Natural killer cell (primary cell): ENCODE measurements around the gene PLCD1. TPM values are rescaled to one million over a fixed set of nuclear protein-coding genes. Genes with fewer than 3 reads are reported as not detected.
"Not testable (repeated sequence)": the region's sequence is repeated elsewhere in the genome, so short reads cannot be mapped to it uniquely, and the experiment has no call there.

Experiments used
- ATAC-seq, 3 donors: fragments of 150-1000 bp in 2 of 3; fragments of 200-7000 bp in 1 of 3; cut with Tn5 transposase; 1 replicate in 1 of 3; 2 replicates in 2 of 3; pipeline ENCODE4 v1.10.0; 2021; ENCODE audit warnings: mild to moderate bottlenecking in 2 of 3, moderate library complexity in 2 of 3
- DNase-seq, 2 donors: peaks; one replicate each; pipeline versions ENCODE4 v3.0.0 to v3.0.0-alpha.2; 2013 to 2021; ENCODE audit warnings: mixed read lengths in 1 of 2
- H3K27ac ChIP-seq: one replicate; pipeline ENCODE4 v1.5.1; 2013; ENCODE audit warnings: mild to moderate bottlenecking, low read length
- H3K27me3 ChIP-seq: one replicate; pipeline ENCODE4 v1.6.1; 2013; ENCODE audit warnings: low read length; ENCODE audit not compliant: control insufficient read depth, insufficient read depth
- H3K36me3 ChIP-seq: one replicate; pipeline ENCODE4 v1.6.1; 2013; ENCODE audit warnings: low read length; ENCODE audit not compliant: control insufficient read depth, insufficient read depth
- H3K4me1 ChIP-seq: one replicate; pipeline ENCODE4 v1.6.1; 2013; ENCODE audit warnings: low read length; ENCODE audit not compliant: control insufficient read depth, insufficient read depth
- H3K4me3 ChIP-seq: one replicate; pipeline ENCODE4 v1.5.1; 2013; ENCODE audit warnings: low read length
- H3K9me3 ChIP-seq: one replicate; pipeline ENCODE4 v1.6.1; 2013; ENCODE audit warnings: low read length; ENCODE audit not compliant: control insufficient read depth, insufficient read depth
- H3K27ac Mint-ChIP-seq, 2 donors: one replicate each; pipeline ENCODE4 v1.8.0; 2022; ENCODE audit warnings: mild to moderate bottlenecking in 2 of 2, mixed read lengths in 2 of 2, moderate library complexity in 1 of 2
- H3K27me3 Mint-ChIP-seq, 2 donors: one replicate each; pipeline ENCODE4 v1.8.0; 2022; ENCODE audit warnings: low read depth in 2 of 2, mixed read lengths in 2 of 2
- H3K36me3 Mint-ChIP-seq: one replicate; pipeline ENCODE4 v1.8.0; 2022; ENCODE audit warnings: mixed read lengths
- H3K4me1 Mint-ChIP-seq, 2 donors: one replicate each; pipeline ENCODE4 v1.8.0; 2022; ENCODE audit warnings: mixed read lengths in 2 of 2
- H3K4me3 Mint-ChIP-seq: one replicate; pipeline ENCODE4 v1.8.0; 2022; ENCODE audit warnings: mild to moderate bottlenecking, moderate library complexity, mixed read lengths
- H3K9me3 Mint-ChIP-seq, 2 donors: one replicate each; pipeline ENCODE4 v1.8.0; 2022; ENCODE audit warnings: mixed read lengths in 2 of 2
- CTCF ChIP-seq: fragments of 200-600 bp; IDR thresholded peaks from one replicate; pipeline ENCODE4 v1.8.0; 2022; ENCODE audit warnings: antibody characterized with exemption
- WGBS: methylation state at CpG from one replicate; pipeline ENCODE4 v1.1.7; 2013; ENCODE audit warnings: missing lambda C conversion rate; ENCODE audit not compliant: insufficient coverage; 5-methylcytosine and 5-hydroxymethylcytosine counted together
- intact Hi-C: fragments of 100-400 bp; cut with micrococcal nuclease; formaldehyde crosslinking; loops from one replicate; pipeline ENCODE4 v1.14.2; 2022
- total RNA-seq, 4 donors: library from RNA; stranded (reverse); fragments of 120-200 nt in 1 of 4; gene quantifications; one replicate each; pipeline versions ENCODE4 v1.2.3 to v1.2.4, GENCODE V29; 2013 to 2022

Gene PLCD1
- total RNA-seq, 3 donors from 2014 or later (not counting 1 experiment from before 2014, with no cell fraction given): 27.7 to 38.1 (median 29.4) TPM

- intact Hi-C loops: no loop called here
- H3K36me3 Mint-ChIP-seq: no peaks in the 10 kb centered on the region
- Histone ChIP-seq H3K4me3 (no peak overlapping the region), H3K4me1 (no peaks in the 10 kb centered on the region), H3K27ac (no peak overlapping the region), H3K9me3 (no peaks in the 10 kb centered on the region), H3K36me3 (no peaks in the 10 kb centered on the region), H3K27me3 (no peaks in the 10 kb centered on the region)
- WGBS: 32% methylated on average over 3 of the region's 3 CpGs
- H3K9me3 Mint-ChIP-seq: no peaks in the 10 kb centered on the region
- DNase-seq (no peak), ATAC-seq (no peak)
- no peak overlapping the region for H3K27ac Mint-ChIP-seq
- no peak for TF ChIP-seq CTCF
- no peaks in the 10 kb centered on the region for H3K4me1 Mint-ChIP-seq
- H3K4me3 Mint-ChIP-seq: no peak overlapping the region
- H3K27me3 Mint-ChIP-seq: no peaks in the 10 kb centered on the region
These were observed 25.1 kb upstream of the PLCD1 start for GRCh38 chr3:38054499-38055001.

DNA sequence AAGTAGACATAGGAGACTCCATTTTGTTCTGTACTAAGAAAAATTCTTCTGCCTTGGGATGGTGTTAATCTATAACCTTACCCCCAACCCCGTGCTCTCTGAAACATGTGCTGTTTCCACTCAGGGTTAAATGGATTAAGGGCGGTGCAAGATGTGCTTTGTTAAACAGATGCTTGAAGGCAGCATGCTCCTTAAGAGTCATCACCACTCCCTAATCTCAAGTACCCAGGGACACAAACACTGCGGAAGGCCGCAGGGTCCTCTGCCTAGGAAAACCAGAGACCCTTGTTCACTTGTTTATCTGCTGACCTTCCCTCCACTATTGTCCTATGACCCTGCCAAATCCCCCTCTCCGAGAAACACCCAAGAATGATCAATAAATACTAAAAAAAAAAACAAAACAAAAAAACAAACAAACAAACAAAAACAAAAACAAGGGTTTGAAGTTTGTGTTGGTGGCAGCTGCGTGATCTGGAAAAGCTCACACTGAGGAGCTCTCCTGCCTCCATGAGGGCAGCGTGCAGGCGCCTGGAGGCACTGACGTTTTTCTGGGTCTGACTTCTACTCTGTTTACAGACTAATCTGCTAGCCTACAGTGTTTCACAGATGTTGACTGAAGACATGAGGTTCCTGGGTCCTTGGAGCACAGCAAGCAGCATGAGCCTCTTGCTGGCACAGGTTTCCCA, 24.5 kb upstream of the PLCD1 start:
- ATAC-seq, H3K9me3 ChIP-seq, H3K27me3 Mint-ChIP-seq, H3K9me3 Mint-ChIP-seq, DNase-seq, H3K27ac ChIP-seq, H3K36me3 ChIP-seq, H3K27me3 ChIP-seq, H3K4me1 Mint-ChIP-seq, H3K4me3 ChIP-seq, H3K4me3 Mint-ChIP-seq, H3K4me1 ChIP-seq, H3K27ac Mint-ChIP-seq, intact Hi-C loops, H3K36me3 Mint-ChIP-seq: not testable (repeated sequence)
- 88% methylated on average over 4 of the region's 9 CpGs for WGBS

DNA sequence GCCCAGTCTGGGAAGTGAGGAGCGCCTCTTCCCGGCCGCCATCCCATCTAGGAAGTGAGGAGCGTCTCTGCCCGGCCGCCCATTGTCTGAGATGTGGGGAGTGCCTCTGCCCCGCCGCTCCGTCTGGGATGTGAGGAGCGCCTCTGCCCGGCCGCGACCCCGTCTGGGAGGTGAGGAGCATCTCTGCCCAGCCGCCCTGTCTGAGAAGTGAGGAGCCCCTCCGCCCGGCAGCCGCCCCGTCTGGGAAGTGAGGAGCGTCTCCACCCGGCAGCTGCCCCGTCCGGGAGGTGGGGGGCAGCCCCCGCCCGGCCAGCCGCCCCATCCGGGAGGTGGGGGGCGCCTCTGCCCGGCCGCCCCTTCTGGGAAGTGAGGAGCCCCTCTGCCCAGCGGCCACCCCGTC, 23.8 kb upstream of the PLCD1 start:
- H3K27ac Mint-ChIP-seq, DNase-seq, H3K27ac ChIP-seq, H3K4me1 Mint-ChIP-seq, ATAC-seq, H3K9me3 Mint-ChIP-seq, H3K36me3 Mint-ChIP-seq, H3K9me3 ChIP-seq, H3K4me3 ChIP-seq, H3K4me3 Mint-ChIP-seq, intact Hi-C loops, H3K27me3 ChIP-seq, H3K27me3 Mint-ChIP-seq, H3K4me1 ChIP-seq, H3K36me3 ChIP-seq: not testable (repeated sequence)
- 94% methylated on average over 21 of the region's 32 CpGs for WGBS

- no peak overlapping the region for H3K27ac Mint-ChIP-seq
- H3K4me1 ChIP-seq: no peaks in the 10 kb centered on the region
- ATAC-seq (no peak), DNase-seq (no peak)
- H3K4me3 ChIP-seq: no peak overlapping the region
- no peaks in the 10 kb centered on the region for H3K27me3 Mint-ChIP-seq
- no peak overlapping the region for H3K27ac ChIP-seq
- no peak for TF ChIP-seq CTCF
- no peaks in the 10 kb centered on the region for H3K36me3 ChIP-seq
- H3K4me1 Mint-ChIP-seq: no peaks in the 10 kb centered on the region
- H3K4me3 Mint-ChIP-seq: no peak overlapping the region
- no peaks in the 10 kb centered on the region for H3K27me3 ChIP-seq
- H3K9me3 ChIP-seq: no peaks in the 10 kb centered on the region
- intact Hi-C loops: no loop called here
- WGBS: 92% methylated on average over 13 of the region's 13 CpGs
- peaks cover 7% of the 10 kb centered on the region for H3K36me3 Mint-ChIP-seq
- no peaks in the 10 kb centered on the region for H3K9me3 Mint-ChIP-seq
These were observed 21.7 kb upstream of the PLCD1 start for GRCh38 chr3:38051131-38051530.
